Uterus (tissue), 4 donors: ENCODE data around the gene CLTC. TPM values are rescaled to one million over a fixed set of nuclear protein-coding genes. Genes with fewer than 3 reads are reported as not detected.
"Not testable (repeated sequence)": the region's sequence is repeated elsewhere in the genome, so short reads cannot be mapped to it uniquely, and the experiment has no call there.

Experiments used
- DNase-seq, 2 donors: peaks; one replicate each; pipeline ENCODE4 v3.0.0-alpha.2; 2019 to 2020
- H3K27ac ChIP-seq, 2 donors: fragments of 200-600 bp; sonication (generic); 1 replicate in 1 of 2; 2 replicates in 1 of 2; pipeline ENCODE4 v1.5.1; 2016 to 2018
- H3K27me3 ChIP-seq, 2 donors: fragments of 200-600 bp; sonication (generic); one replicate each; pipeline ENCODE4 v1.5.1; 2018 to 2019; ENCODE audit warnings: control low read depth in 1 of 2
- H3K36me3 ChIP-seq, 2 donors: fragments of 200-600 bp; sonication (generic); one replicate each; pipeline ENCODE4 v1.5.1; 2019; ENCODE audit warnings: control low read depth in 1 of 2
- H3K4me1 ChIP-seq, 2 donors: fragments of 200-600 bp; sonication (generic); one replicate each; pipeline ENCODE4 v1.5.1; 2018 to 2019; ENCODE audit warnings: control low read depth in 1 of 2
- H3K4me3 ChIP-seq, 2 donors: fragments of 200-600 bp; sonication (generic); 1 replicate in 1 of 2; 2 replicates in 1 of 2; pipeline ENCODE4 v1.5.1; 2018 to 2019; ENCODE audit warnings: mild to moderate bottlenecking in 1 of 2
- H3K9me3 ChIP-seq, 2 donors: fragments of 200-600 bp; sonication (generic); one replicate each; pipeline ENCODE4 v1.5.1; 2019; ENCODE audit warnings: control low read depth in 1 of 2
- CTCF ChIP-seq, 4 experiments: fragments of 200-600 bp in 2 of 4; fragments of 450-650 bp in 2 of 4; sonication (generic) in 2 of 4; IDR thresholded peaks; one replicate each; pipeline ENCODE4 v1.5.1; 2016 to 2019; ENCODE audit warnings: antibody characterized with exemption in 4 of 4, mild to moderate bottlenecking in 2 of 4, moderate library complexity in 1 of 4
- POLR2A ChIP-seq, 2 donors: fragments of 450-650 bp; IDR thresholded peaks; one replicate each; pipeline ENCODE4 v1.6.1; 2016; ENCODE audit warnings: antibody characterized with exemption in 2 of 2, mild to moderate bottlenecking in 1 of 2, moderate library complexity in 1 of 2
- intact Hi-C: fragments of 100-400 bp; cut with DNase I; formaldehyde crosslinking; loops from one replicate; pipeline ENCODE4 v1.15.1; 2023; ENCODE audit warnings: low total_unique reads
- total RNA-seq, 4 donors: library from RNA; depleted of rRNA in 3 of 4; stranded (reverse); fragments of >200 nt in 3 of 4; gene quantifications; one replicate each; pipeline versions ENCODE4 v1.1.0 to v1.2.4, GENCODE V29; 2014 to 2023
- donor health status: DM: yes; HTN: yes; CAD: no.

Gene CLTC
- total RNA-seq, 4 donors from 2014 or later = 89.7 to 463 (median 245) TPM

DNA sequence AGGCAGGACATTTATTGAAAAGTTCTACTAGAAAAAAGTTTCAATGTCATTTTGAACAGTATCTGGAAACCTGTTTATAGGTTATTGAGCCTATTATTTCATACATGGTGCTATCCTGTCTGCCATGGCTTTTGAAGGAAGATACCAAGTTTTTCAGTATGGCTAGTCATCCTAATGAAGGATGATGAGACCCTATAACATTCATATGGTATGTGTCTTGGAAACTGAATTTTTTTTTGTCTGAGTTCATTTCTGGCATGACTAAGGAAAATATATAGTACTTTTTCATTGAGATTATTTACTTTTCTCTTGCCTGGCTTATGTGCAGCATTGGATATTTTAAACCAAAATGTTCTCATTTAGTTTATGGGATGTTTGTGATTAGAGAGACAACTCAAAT lies 30.2 kb downstream of the CLTC start:
- Histone ChIP-seq H3K36me3 (no peaks in the 10 kb centered on the region), H3K27ac (no peak overlapping the region), H3K27me3 (no peaks in the 10 kb centered on the region), H3K9me3 (no peaks in the 10 kb centered on the region), H3K4me1 (no peaks in the 10 kb centered on the region), H3K4me3 (no peak overlapping the region)
- intact Hi-C loops = no loop called here
- TF ChIP-seq CTCF (IDR thresholded peaks at IDR 0.05) = no peak
- TF ChIP-seq POLR2A (IDR thresholded peaks at IDR 0.05) = no peak
- no peak for DNase-seq

DNA sequence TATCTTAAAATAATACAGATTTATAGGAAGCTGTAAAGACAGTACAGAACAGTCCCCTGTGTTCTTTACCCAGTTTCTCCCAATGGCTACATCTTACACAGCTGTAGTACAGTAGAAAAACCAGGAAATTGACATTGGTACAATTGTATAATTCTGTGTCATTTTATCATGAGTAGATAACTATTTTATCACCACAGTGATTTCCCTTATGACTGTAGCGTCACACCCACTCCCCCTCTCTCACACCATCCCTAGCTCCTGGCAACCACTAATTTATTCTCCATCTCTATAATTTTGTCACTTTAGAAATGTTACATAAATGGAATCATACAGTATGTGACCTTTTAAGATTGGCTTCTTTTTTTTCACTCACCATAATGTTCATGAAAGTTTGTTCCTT lies 30.9 kb downstream of the CLTC start:
- DNase-seq = no peak

DNA sequence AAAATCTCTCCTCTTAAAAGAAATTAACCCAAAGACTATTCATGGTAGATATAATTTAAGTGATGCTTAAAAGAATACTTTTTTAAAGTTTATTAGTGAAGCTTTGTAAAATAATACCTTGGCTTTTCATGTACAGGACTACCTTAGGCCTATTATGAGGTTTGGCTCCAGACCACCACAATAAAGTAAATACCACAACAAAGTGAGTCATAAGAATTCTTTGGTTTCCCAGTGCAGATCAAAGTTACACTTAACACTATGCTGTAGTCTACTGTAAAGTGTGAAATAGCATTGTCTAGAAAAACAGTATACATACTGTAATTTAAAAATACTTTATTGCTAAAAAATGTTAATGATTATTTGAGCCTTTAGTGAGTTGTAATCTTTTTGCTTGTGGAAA lies 31.7 kb downstream of the CLTC start:
- no peak for TF ChIP-seq POLR2A (IDR thresholded peaks at IDR 0.05)
- TF ChIP-seq CTCF (IDR thresholded peaks at IDR 0.05) = no peak
- Histone ChIP-seq H3K9me3 (no peaks in the 10 kb centered on the region), H3K27ac (no peak overlapping the region), H3K4me3 (no peak overlapping the region), H3K36me3 (no peaks in the 10 kb centered on the region), H3K27me3 (no peaks in the 10 kb centered on the region), H3K4me1 (no peaks in the 10 kb centered on the region)
- intact Hi-C loops = no loop called here
- no peak for DNase-seq

More for the DNA sequence above, 30.9 kb downstream of the CLTC start:
- Histone ChIP-seq H3K4me1 (no peaks in the 10 kb centered on the region), H3K27me3 (no peaks in the 10 kb centered on the region), H3K9me3 (no peaks in the 10 kb centered on the region), H3K27ac (no peak overlapping the region), H3K36me3 (no peaks in the 10 kb centered on the region), H3K4me3 (no peak overlapping the region)
- no peak for TF ChIP-seq CTCF (IDR thresholded peaks at IDR 0.05)
- intact Hi-C loops = no loop called here

GRCh38 chr17:59652119-59652518 lies 32.4 kb downstream of the CLTC start:
- H3K4me1 ChIP-seq = no peaks in the 10 kb centered on the region
- TF ChIP-seq POLR2A (IDR thresholded peaks at IDR 0.05) (no peak), CTCF (IDR thresholded peaks at IDR 0.05) (no peak)
- no peak for DNase-seq
- no peaks in the 10 kb centered on the region for H3K9me3 ChIP-seq
- no peaks in the 10 kb centered on the region for H3K27me3 ChIP-seq
- intact Hi-C loops = no loop called here
- no peak overlapping the region for H3K4me3 ChIP-seq
- no peak overlapping the region for H3K27ac ChIP-seq
- no peaks in the 10 kb centered on the region for H3K36me3 ChIP-seq

DNA sequence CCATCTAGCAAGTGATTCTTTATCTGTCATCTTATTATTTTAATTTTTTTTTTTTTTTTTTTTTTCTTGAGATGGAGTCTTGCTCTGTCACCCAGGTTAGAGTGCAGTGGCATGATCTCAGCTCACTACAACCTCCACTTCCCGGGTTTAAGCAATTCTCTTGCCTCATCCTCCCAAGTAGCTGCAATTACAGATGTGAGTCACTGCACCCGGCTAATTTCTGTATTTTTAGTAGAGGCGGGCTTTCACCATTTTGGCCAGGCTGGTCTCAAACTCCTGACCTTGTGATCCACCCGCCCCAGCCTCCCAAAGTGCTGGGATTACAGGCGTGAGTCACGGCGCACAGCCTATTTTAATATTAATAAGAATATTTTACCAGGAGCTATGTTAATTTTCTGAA lies 36.9 kb downstream of the CLTC start:
- H3K36me3 ChIP-seq, H3K27me3 ChIP-seq, DNase-seq, H3K9me3 ChIP-seq, H3K4me3 ChIP-seq, intact Hi-C loops, H3K27ac ChIP-seq, H3K4me1 ChIP-seq: not testable (repeated sequence)

- no peak overlapping the region for H3K4me3 ChIP-seq
- H3K4me1 ChIP-seq = no peaks in the 10 kb centered on the region
- no peaks in the 10 kb centered on the region for H3K27me3 ChIP-seq
- H3K36me3 ChIP-seq = no peaks in the 10 kb centered on the region
- intact Hi-C loops = no loop called here
- DNase-seq = no peak
- TF ChIP-seq POLR2A (IDR thresholded peaks at IDR 0.05) (no peak), CTCF (IDR thresholded peaks at IDR 0.05) (no peak)
- H3K27ac ChIP-seq = no peak overlapping the region
- H3K9me3 ChIP-seq = no peaks in the 10 kb centered on the region
These were observed 46.5 kb downstream of the CLTC start for GRCh38 chr17:59666235-59666634.
